ENCODE data around the gene CYFIP2. TPM values are rescaled to one million over a fixed set of nuclear protein-coding genes. Genes with fewer than 3 reads are reported as not detected.
A peak's percentile ranks its signal among the peaks of the same experiment; 100 is the strongest.

Gene CYFIP2
- total and polyA plus RNA-seq, 2 of the 13 experiments (the other 11 are each of a cell fraction or from before 2014, with no cell fraction given) = 22.6 to 30.3 TPM

DNA sequence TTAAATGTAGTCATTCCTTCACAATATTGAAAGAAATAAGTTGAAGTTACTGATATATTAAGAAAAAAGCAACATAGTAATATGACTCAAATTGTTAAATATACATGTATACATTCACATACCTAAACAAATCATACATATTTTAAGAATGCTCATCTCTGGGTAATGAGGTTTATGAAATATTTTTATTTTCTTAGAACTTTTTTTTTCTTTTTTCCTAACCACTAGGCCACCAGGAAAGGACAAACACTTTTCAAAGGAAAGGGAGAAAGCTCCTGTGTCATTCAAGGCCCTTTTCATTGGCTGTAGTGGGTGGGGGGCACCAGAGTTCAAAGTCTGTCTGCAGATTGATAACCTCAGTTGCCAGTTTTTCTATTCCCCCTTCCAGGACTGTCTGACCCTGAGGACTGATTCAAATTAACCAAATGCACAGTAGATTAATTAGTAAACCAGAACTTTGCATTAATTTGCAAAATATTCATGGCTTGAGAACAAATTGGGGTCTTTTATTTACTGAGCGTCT is 121.2 kb downstream of the CYFIP2 start:
- Histone ChIP-seq H3K9me3 (ENCODE audit: low read length) (no peaks in the 10 kb centered on the region), H3K36me3 (replicated peaks in 1 of 2; ENCODE audit: control insufficient read depth in 1 of 2, insufficient read depth in 2 of 2, low read length in 2 of 2) (peaks cover 4 to 30% of the 10 kb centered on the region in 2 experiments; a peak in 3 of 5 replicates), H3K27me3 (ENCODE audit: control insufficient read depth in 1 of 2, insufficient read depth in 2 of 2, low read length in 2 of 2) (no peaks in the 10 kb centered on the region), H3K9ac (ENCODE audit: insufficient read depth, low read depth, low read length) (no peak overlapping the region), H3K4me3 (replicated peaks in 1 of 3; ENCODE audit: insufficient read depth in 1 of 3, low read depth in 2 of 3, low read length in 3 of 3) (no peak overlapping the region), H3K4me1 (ENCODE audit: insufficient read depth, low read length) (peaks cover 45% of the 10 kb centered on the region), H4K20me1 (ENCODE audit: insufficient read depth, low read length) (no peaks in the 10 kb centered on the region), H3K27ac (ENCODE audit: extremely low read length, insufficient read depth, low read length) (no peak overlapping the region), H3K4me2 (ENCODE audit: low read depth, low read length) (no peak overlapping the region), H2AFZ (ENCODE audit: low read length) (no peak overlapping the region), H3K79me2 (ENCODE audit: insufficient read depth, low read length) (no peaks in the 10 kb centered on the region)
- TF ChIP-seq, protein P1, sequence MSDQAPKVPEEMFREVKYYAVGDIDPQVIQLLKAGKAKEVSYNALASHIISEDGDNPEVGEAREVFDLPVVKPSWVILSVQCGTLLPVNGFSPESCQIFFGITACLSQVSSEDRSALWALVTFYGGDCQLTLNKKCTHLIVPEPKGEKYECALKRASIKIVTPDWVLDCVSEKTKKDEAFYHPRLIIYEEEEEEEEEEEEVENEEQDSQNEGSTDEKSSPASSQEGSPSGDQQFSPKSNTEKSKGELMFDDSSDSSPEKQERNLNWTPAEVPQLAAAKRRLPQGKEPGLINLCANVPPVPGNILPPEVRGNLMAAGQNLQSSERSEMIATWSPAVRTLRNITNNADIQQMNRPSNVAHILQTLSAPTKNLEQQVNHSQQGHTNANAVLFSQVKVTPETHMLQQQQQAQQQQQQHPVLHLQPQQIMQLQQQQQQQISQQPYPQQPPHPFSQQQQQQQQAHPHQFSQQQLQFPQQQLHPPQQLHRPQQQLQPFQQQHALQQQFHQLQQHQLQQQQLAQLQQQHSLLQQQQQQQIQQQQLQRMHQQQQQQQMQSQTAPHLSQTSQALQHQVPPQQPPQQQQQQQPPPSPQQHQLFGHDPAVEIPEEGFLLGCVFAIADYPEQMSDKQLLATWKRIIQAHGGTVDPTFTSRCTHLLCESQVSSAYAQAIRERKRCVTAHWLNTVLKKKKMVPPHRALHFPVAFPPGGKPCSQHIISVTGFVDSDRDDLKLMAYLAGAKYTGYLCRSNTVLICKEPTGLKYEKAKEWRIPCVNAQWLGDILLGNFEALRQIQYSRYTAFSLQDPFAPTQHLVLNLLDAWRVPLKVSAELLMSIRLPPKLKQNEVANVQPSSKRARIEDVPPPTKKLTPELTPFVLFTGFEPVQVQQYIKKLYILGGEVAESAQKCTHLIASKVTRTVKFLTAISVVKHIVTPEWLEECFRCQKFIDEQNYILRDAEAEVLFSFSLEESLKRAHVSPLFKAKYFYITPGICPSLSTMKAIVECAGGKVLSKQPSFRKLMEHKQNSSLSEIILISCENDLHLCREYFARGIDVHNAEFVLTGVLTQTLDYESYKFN (CRISPR knock-in tag; conservative IDR thresholded peaks at IDR 0.05) = peak; percentile 31; the same call in 1 of the 2 replicates
- TF ChIP-seq NCOR1 (IDR thresholded peaks at IDR 0.05; ENCODE audit: borderline replicate concordance, low read length) (peak; percentile 25; the same call in 1 of the 2 replicates), HNF4A (CRISPR knock-in tag; IDR thresholded peaks at IDR 0.05) (peak; percentile 60), HNF4G (IDR thresholded peaks at IDR 0.05; ENCODE audit: borderline replicate concordance, low read depth, low read length) (peak; percentile 31; the same call in 1 of the 2 replicates), HNF4G (CRISPR knock-in tag; IDR thresholded peaks at IDR 0.05; ENCODE audit: borderline replicate concordance, low read depth) (no peak), NR1H2 (CRISPR knock-in tag; IDR thresholded peaks at IDR 0.05; ENCODE audit: borderline replicate concordance, low read depth) (no peak), IRF2 (CRISPR knock-in tag; IDR thresholded peaks at IDR 0.05) (no peak), ZBTB7B (CRISPR knock-in tag; IDR thresholded peaks at IDR 0.05) (0 out of 2 replicates have a peak, but pooled peaks have one; percentile 30), KMT2B (CRISPR knock-in tag; IDR thresholded peaks at IDR 0.05) (no peak)
- TF ChIP-seq, protein P2, sequence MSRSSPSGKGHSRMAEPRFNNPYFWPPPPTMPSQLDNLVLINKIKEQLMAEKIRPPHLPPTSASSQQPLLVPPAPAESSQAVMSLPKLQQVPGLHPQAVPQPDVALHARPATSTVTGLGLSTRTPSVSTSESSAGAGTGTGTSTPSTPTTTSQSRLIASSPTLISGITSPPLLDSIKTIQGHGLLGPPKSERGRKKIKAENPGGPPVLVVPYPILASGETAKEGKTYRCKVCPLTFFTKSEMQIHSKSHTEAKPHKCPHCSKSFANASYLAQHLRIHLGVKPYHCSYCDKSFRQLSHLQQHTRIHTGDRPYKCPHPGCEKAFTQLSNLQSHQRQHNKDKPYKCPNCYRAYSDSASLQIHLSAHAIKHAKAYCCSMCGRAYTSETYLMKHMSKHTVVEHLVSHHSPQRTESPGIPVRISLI (CRISPR knock-in tag; IDR thresholded peaks at IDR 0.05; ENCODE audit: borderline replicate concordance) = peak; percentile 31; the same call in 1 of the 2 replicates
- TF ChIP-seq, protein P3, sequence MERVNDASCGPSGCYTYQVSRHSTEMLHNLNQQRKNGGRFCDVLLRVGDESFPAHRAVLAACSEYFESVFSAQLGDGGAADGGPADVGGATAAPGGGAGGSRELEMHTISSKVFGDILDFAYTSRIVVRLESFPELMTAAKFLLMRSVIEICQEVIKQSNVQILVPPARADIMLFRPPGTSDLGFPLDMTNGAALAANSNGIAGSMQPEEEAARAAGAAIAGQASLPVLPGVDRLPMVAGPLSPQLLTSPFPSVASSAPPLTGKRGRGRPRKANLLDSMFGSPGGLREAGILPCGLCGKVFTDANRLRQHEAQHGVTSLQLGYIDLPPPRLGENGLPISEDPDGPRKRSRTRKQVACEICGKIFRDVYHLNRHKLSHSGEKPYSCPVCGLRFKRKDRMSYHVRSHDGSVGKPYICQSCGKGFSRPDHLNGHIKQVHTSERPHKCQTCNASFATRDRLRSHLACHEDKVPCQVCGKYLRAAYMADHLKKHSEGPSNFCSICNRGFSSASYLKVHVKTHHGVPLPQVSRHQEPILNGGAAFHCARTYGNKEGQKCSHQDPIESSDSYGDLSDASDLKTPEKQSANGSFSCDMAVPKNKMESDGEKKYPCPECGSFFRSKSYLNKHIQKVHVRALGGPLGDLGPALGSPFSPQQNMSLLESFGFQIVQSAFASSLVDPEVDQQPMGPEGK (CRISPR knock-in tag; IDR thresholded peaks at IDR 0.05) = peak; percentile 67
- intact Hi-C loops (cut with micrococcal nuclease; ENCODE audit: unreplicated experiment) = no loop called here
- DNase-seq (ENCODE audit: low spot score) (peak; percentile 27), ATAC-seq (no peak), FAIRE-seq (peak; percentile 46)
- in situ Hi-C loops (cut with HindIII; ENCODE audit: extremely low pct_ligation_motif_present, low pct_unique_long_range_greater_than_20kb) = no loop called here
- ChIA-PET CTCF (ENCODE audit: low intra/inter-chr PET ratio, low total read pairs) (no interaction called here), POLR2A (no interaction called here)
- BruUV-seq (replicated peaks) = no TSS peak
- 72% methylated on average over 1 of the region's 1 CpG for WGBS (ENCODE audit: low lambda C conversion rate)
